SK-N-SH treated with all-trans-retinoic acid at 6 μM for 48 hours (cell line): ENCODE results near the gene SGTA.

Experiments
- ATAC-seq: fragments of 200-7000 bp; cut with Tn5 transposase; 3 replicates; pipeline ENCODE4 v1.9.1; 2020; ENCODE audit warnings: mild to moderate bottlenecking, moderate library complexity
- ARNTL ChIP-seq: fragments of 450-650 bp; formaldehyde crosslinking; IDR thresholded peaks from 2 replicates; pipeline ENCODE4 v1.5.0; 2020; ENCODE audit warnings: low read depth, mild to moderate bottlenecking, moderate library complexity, borderline replicate concordance
- CSDC2 ChIP-seq: fragments of 250-450 bp; sonication (Bioruptor Pico); IDR thresholded peaks from 2 replicates; pipeline ENCODE4 v1.5.0; 2020; ENCODE audit warnings: mild to moderate bottlenecking, moderate library complexity
- ESRRG ChIP-seq: fragments of 250-450 bp; sonication (Bioruptor Pico); IDR thresholded peaks from 2 replicates; pipeline ENCODE4 v1.6.1; 2021; ENCODE audit warnings: mild to moderate bottlenecking
- OSR1 ChIP-seq: fragments of 250-450 bp; sonication (Bioruptor Pico); IDR thresholded peaks from 2 replicates; pipeline ENCODE4 v1.8.0; 2022; ENCODE audit warnings: moderate library complexity, mild to moderate bottlenecking, inconsistent platforms
- PPARA ChIP-seq: fragments of 250-450 bp; sonication (Bioruptor Pico); IDR thresholded peaks from 2 replicates; pipeline ENCODE4 v1.5.0; 2020; ENCODE audit warnings: mild to moderate bottlenecking, borderline replicate concordance
- RARB ChIP-seq: fragments of 250-450 bp; sonication (Bioruptor Pico); IDR thresholded peaks from 2 replicates; pipeline ENCODE4 v1.8.0; 2021; ENCODE audit warnings: mild to moderate bottlenecking, moderate library complexity
- ZFP3 ChIP-seq: fragments of 250-450 bp; sonication (Bioruptor Pico); IDR thresholded peaks from 2 replicates; pipeline ENCODE4 v1.5.0; 2020; ENCODE audit warnings: mild to moderate bottlenecking, moderate library complexity
- ZFP30 ChIP-seq: fragments of 450-650 bp; formaldehyde crosslinking; IDR thresholded peaks from 2 replicates; pipeline ENCODE4 v1.5.0; 2022; ENCODE audit warnings: mild to moderate bottlenecking, moderate library complexity
- ZNF565 ChIP-seq: fragments of 450-650 bp; formaldehyde crosslinking; conservative IDR thresholded peaks from 2 replicates; pipeline ENCODE4 v1.5.0; 2020; ENCODE audit warnings: low read depth, mild to moderate bottlenecking, moderate library complexity
- ZNF8 ChIP-seq: fragments of 450-650 bp; formaldehyde crosslinking; IDR thresholded peaks from 2 replicates; pipeline ENCODE4 v1.5.0; 2020; ENCODE audit warnings: mild to moderate bottlenecking, moderate library complexity
- TF ChIP-seq, protein P1 (sequence below): fragments of 250-450 bp; sonication (Bioruptor Pico); IDR thresholded peaks from 2 replicates; pipeline ENCODE4 v1.5.1; 2020; ENCODE audit warnings: low read depth, mild to moderate bottlenecking, moderate library complexity
- TF ChIP-seq, protein P2 (sequence below): fragments of 250-450 bp; sonication (Bioruptor Pico); IDR thresholded peaks from 2 replicates; pipeline ENCODE4 v1.5.0; 2020; ENCODE audit warnings: mild to moderate bottlenecking, moderate library complexity
- TF ChIP-seq, protein P3 (sequence below): fragments of 250-450 bp; sonication (Bioruptor Pico); IDR thresholded peaks from 2 replicates; pipeline ENCODE4 v1.8.0; 2020; ENCODE audit warnings: mild to moderate bottlenecking, moderate library complexity, borderline replicate concordance
- TF ChIP-seq, protein P4 (sequence below): fragments of 250-450 bp; sonication (Bioruptor Pico); IDR thresholded peaks from 2 replicates; pipeline ENCODE4 v1.8.0; 2021; ENCODE audit warnings: low read depth, mild to moderate bottlenecking, moderate library complexity, borderline replicate concordance

The SGTA gene

DNA sequence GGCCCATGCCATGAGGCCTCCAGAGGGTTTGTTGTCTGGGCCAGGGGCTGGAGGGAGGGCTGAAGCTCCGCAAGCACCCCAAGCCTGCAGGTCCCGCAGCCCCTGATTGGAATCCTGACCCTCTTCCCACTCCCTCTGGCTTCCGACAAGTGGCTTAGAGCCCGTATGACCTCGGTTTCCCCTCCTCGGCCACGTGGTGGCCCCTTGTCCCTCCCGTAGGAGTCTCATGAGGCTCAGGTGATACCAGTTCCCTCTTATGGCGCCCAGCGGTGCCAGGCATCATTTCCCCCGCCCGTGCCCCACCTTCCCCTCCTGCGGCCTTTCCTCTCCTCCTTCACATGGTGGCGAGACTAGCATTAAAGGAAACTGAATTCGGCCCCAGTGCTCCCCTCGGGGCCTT is 8.4 kb upstream of the SGTA start (continued):
- TF ChIP-seq, protein P1, sequence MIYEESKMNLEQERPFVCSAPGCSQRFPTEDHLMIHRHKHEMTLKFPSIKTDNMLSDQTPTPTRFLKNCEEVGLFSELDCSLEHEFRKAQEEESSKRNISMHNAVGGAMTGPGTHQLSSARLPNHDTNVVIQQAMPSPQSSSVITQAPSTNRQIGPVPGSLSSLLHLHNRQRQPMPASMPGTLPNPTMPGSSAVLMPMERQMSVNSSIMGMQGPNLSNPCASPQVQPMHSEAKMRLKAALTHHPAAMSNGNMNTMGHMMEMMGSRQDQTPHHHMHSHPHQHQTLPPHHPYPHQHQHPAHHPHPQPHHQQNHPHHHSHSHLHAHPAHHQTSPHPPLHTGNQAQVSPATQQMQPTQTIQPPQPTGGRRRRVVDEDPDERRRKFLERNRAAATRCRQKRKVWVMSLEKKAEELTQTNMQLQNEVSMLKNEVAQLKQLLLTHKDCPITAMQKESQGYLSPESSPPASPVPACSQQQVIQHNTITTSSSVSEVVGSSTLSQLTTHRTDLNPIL (CRISPR knock-in tag) = no peak
- TF ChIP-seq ZNF565 (CRISPR knock-in tag) (no peak), ZNF8 (CRISPR knock-in tag) (no peak), ZFP30 (CRISPR knock-in tag) (no peak)

DNA sequence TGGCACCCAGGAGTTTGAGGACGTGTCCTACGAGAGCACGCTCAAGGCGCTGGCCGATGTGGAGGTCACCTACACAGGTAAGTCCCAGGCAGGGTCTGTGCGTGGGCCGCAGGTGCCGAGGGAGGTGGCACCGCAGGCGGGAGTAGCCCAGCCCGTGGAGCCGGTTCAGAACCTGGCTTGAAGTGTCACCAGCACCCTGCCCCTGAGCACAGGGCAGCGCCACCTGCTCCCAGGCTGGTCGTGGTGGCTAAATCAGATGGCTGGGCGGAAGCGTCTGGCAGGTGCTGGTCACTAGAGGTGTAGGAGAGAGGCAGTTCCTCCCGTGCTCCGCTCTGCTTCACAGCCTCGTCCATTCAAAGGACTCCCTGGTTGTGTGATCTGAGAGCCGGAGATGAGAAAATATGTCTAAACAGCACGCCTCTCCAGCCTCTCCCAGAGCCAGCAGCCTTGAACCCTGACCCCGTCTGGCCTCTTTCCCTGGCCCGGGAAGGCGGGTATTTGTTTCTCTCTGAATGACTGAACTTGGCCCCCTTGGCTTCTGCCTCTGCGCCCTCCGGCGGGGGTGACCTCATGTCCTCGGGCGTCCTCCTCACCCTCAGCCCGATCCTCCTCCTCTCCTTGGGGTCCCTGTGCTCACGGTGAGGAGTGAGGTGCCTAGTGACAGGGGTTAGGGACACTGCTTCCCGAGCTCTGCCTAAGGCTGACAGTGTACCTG is 7.6 kb upstream of the SGTA start:
- TF ChIP-seq, protein P2, sequence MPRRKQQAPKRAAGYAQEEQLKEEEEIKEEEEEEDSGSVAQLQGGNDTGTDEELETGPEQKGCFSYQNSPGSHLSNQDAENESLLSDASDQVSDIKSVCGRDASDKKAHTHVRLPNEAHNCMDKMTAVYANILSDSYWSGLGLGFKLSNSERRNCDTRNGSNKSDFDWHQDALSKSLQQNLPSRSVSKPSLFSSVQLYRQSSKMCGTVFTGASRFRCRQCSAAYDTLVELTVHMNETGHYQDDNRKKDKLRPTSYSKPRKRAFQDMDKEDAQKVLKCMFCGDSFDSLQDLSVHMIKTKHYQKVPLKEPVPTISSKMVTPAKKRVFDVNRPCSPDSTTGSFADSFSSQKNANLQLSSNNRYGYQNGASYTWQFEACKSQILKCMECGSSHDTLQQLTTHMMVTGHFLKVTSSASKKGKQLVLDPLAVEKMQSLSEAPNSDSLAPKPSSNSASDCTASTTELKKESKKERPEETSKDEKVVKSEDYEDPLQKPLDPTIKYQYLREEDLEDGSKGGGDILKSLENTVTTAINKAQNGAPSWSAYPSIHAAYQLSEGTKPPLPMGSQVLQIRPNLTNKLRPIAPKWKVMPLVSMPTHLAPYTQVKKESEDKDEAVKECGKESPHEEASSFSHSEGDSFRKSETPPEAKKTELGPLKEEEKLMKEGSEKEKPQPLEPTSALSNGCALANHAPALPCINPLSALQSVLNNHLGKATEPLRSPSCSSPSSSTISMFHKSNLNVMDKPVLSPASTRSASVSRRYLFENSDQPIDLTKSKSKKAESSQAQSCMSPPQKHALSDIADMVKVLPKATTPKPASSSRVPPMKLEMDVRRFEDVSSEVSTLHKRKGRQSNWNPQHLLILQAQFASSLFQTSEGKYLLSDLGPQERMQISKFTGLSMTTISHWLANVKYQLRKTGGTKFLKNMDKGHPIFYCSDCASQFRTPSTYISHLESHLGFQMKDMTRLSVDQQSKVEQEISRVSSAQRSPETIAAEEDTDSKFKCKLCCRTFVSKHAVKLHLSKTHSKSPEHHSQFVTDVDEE (CRISPR knock-in tag) = no peak
- no peak for TF ChIP-seq PPARA (CRISPR knock-in tag)
- TF ChIP-seq, all 23 proteins: peak for 0

DNA sequence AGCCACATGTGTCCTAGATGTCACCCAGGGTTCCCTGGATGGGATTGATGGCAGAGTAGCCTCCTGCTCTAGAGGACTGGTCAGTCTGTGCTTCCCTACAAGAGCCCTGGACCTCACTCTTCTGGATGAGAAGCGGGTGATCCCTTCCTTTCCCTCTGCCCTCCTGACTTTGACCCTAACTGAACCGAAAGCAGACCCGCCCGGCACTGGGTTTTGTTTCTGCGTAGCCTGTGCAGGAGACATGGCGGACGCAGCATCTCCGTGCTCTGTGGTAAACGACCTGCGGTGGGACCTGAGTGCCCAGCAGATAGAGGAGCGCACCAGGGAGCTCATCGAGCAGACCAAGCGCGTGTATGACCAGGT is 7.1 kb upstream of the SGTA start:
- ATAC-seq = no peak
- no peak for TF ChIP-seq ZFP3
- TF ChIP-seq, protein P3, sequence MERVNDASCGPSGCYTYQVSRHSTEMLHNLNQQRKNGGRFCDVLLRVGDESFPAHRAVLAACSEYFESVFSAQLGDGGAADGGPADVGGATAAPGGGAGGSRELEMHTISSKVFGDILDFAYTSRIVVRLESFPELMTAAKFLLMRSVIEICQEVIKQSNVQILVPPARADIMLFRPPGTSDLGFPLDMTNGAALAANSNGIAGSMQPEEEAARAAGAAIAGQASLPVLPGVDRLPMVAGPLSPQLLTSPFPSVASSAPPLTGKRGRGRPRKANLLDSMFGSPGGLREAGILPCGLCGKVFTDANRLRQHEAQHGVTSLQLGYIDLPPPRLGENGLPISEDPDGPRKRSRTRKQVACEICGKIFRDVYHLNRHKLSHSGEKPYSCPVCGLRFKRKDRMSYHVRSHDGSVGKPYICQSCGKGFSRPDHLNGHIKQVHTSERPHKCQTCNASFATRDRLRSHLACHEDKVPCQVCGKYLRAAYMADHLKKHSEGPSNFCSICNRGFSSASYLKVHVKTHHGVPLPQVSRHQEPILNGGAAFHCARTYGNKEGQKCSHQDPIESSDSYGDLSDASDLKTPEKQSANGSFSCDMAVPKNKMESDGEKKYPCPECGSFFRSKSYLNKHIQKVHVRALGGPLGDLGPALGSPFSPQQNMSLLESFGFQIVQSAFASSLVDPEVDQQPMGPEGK (CRISPR knock-in tag) = no peak
- TF ChIP-seq RARB = no peak
- no peak for TF ChIP-seq ZFP30 (CRISPR knock-in tag)
- no peak for TF ChIP-seq OSR1 (CRISPR knock-in tag)
- no peak for TF ChIP-seq ZNF8 (CRISPR knock-in tag)
- TF ChIP-seq, protein P4, sequence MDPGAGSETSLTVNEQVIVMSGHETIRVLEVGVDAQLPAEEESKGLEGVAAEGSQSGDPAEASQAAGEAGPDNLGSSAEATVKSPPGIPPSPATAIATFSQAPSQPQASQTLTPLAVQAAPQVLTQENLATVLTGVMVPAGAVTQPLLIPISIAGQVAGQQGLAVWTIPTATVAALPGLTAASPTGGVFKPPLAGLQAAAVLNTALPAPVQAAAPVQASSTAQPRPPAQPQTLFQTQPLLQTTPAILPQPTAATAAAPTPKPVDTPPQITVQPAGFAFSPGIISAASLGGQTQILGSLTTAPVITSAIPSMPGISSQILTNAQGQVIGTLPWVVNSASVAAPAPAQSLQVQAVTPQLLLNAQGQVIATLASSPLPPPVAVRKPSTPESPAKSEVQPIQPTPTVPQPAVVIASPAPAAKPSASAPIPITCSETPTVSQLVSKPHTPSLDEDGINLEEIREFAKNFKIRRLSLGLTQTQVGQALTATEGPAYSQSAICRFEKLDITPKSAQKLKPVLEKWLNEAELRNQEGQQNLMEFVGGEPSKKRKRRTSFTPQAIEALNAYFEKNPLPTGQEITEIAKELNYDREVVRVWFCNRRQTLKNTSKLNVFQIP = no peak
- TF ChIP-seq, protein P2 (CRISPR knock-in tag) = no peak
- TF ChIP-seq CSDC2 (CRISPR knock-in tag) = no peak
- no peak for TF ChIP-seq ESRRG
- TF ChIP-seq, protein P1 (CRISPR knock-in tag) = no peak

More for the DNA sequence above, 7.6 kb upstream of the SGTA start:
- no peak for ATAC-seq

DNA sequence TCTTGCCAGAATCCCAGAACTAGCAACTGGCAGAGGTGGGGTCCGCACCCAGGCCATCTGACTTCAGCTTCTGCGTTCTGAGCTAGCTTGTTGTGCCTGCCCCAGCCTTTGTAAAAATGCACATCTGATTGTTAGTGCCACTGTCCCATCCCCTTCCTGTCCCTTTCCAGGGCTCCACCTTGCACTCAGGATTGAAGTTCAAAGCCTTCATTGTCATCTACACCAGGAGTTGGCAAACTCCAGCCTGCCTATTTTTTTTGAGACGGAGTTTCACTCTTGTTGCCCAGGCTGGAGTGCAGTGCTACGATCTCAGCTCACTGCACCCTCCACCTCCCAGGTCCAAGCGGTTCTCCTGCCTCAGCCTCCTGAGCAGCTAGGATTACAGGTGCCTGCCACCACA is 5.2 kb upstream of the SGTA start:
- ATAC-seq = no peak
- TF ChIP-seq ARNTL = no peak
